ENCODE measurements around the gene PDZD2. TPM values are rescaled to one million over a fixed set of nuclear protein-coding genes. Genes with fewer than 3 reads are reported as not detected.

The PDZD2 gene
- total RNA-seq, 1 experiment from 2014 or later, result 0.37 TPM

- no peak overlapping the region for H3K9ac ChIP-seq (ENCODE audit: low read length)
- ChIA-PET RAD21 (ENCODE audit: low non-redundant PET in 1 of 2, low total read pairs in 2 of 2, uncharacterized antibody in 2 of 2, unreplicated experiment in 2 of 2) (no interaction called here), POLR2A (no interaction called here), CTCF (no interaction called here)
- no peaks in the 10 kb centered on the region for H3K9me2 ChIP-seq (ENCODE audit: insufficient read depth)
- no peaks in the 10 kb centered on the region for H4K20me1 ChIP-seq (ENCODE audit: insufficient read depth)
- TF ChIP-seq SP1 (IDR thresholded peaks at IDR 0.05; ENCODE audit: low read depth) (no peak), POLR2AphosphoS5 (IDR thresholded peaks at IDR 0.05; ENCODE audit: low read depth, low read length) (no peak), REST (IDR thresholded peaks at IDR 0.05; ENCODE audit: low read depth) (no peak), CBX3 (IDR thresholded peaks at IDR 0.05; ENCODE audit: low read depth) (no peak), YY1 (IDR thresholded peaks at IDR 0.05; ENCODE audit: extremely low read depth, insufficient replicate concordance, low read depth, low read length) (no peak), EGR1 (IDR thresholded peaks at IDR 0.05; ENCODE audit: low read depth) (no peak), EZH2 (IDR thresholded peaks at IDR 0.05) (no peak)
- H3K9me3 ChIP-seq (ENCODE audit: control insufficient read depth in 1 of 2, insufficient read depth in 1 of 2, low read depth in 1 of 2, low read length in 2 of 2), result no peaks in the 10 kb centered on the region
- no peaks in the 10 kb centered on the region for H3K27me3 ChIP-seq (ENCODE audit: insufficient read depth, low read length)
- H3K79me2 ChIP-seq (ENCODE audit: insufficient read depth, low read length), result no peaks in the 10 kb centered on the region
- intact Hi-C loops (cut with micrococcal nuclease), result no loop called here
- no TSS peak for BruUV-seq (replicated peaks)
- H3K4me1 ChIP-seq (ENCODE audit: control insufficient read depth in 1 of 2, insufficient read depth in 2 of 2, low read length in 2 of 2), result no peaks in the 10 kb centered on the region
- ATAC-seq, result no peak
- H3K4me3 ChIP-seq (replicated peaks in 1 of 2; ENCODE audit: low read depth in 1 of 2, low read length in 2 of 2), result no peak overlapping the region
- H3K27ac ChIP-seq (ENCODE audit: low read depth, low read length), result no peak overlapping the region
- H3K4me2 ChIP-seq (ENCODE audit: low read length), result no peak overlapping the region
- H3K36me3 ChIP-seq (ENCODE audit: control insufficient read depth in 1 of 2, insufficient read depth in 2 of 2, low read length in 2 of 2), result no peaks in the 10 kb centered on the region
- DNase-seq (ENCODE audit: low read depth, low spot score), result no peak
- H2AFZ ChIP-seq (ENCODE audit: low read depth, low read length, poor library complexity, severe bottlenecking), result no peak overlapping the region
Observed at GRCh38 chr5:31935496-31936369, 296.8 kb downstream of the PDZD2 start.
